ENCODE data around the gene SCAMP4.

The SCAMP4 gene

GRCh38 chr19:1942078-1942933, 37.1 kb downstream of the SCAMP4 start:
- peak; percentile 73 for DNase-seq

- DNase-seq: no peak
Measured at GRCh38 chr19:1942934-1943555, 37.8 kb downstream of the SCAMP4 start.

- DNase-seq: no peak
Measured at GRCh38 chr19:1943661-1944087, 38.5 kb downstream of the SCAMP4 start.

GRCh38 chr19:1944088-1944915, 39.1 kb downstream of the SCAMP4 start:
- peak; percentile 48 for DNase-seq

- no peak for DNase-seq
Measured at GRCh38 chr19:1944916-1945561, 39.8 kb downstream of the SCAMP4 start.

GRCh38 chr19:1945899-1946298, 40.7 kb downstream of the SCAMP4 start:
- DNase-seq: peak; percentile 43

GRCh38 chr19:1947651-1948209, 42.5 kb downstream of the SCAMP4 start:
- DNase-seq: no peak

- no peak for DNase-seq
Measured at GRCh38 chr19:1949304-1950101, 44.3 kb downstream of the SCAMP4 start.

- no peak for DNase-seq
Measured at GRCh38 chr19:1950640-1951039, 45.4 kb downstream of the SCAMP4 start.

- DNase-seq: no peak
Measured at GRCh38 chr19:1952635-1953034, 47.4 kb downstream of the SCAMP4 start.

- DNase-seq: no peak
Measured at GRCh38 chr19:1953037-1953436, 47.8 kb downstream of the SCAMP4 start.

- DNase-seq: no peak
Measured at GRCh38 chr19:1953441-1954094, 48.4 kb downstream of the SCAMP4 start.

GRCh38 chr19:1954532-1954933, 49.3 kb downstream of the SCAMP4 start:
- DNase-seq: no peak

- no peak for DNase-seq
Measured at GRCh38 chr19:1955171-1956121, 50.2 kb downstream of the SCAMP4 start.

GRCh38 chr19:1956122-1956494, 50.9 kb downstream of the SCAMP4 start:
- DNase-seq: no peak

- no peak for DNase-seq
Measured at GRCh38 chr19:1956868-1957492, 51.8 kb downstream of the SCAMP4 start.

GRCh38 chr19:1957562-1958248, 52.5 kb downstream of the SCAMP4 start:
- DNase-seq: no peak

GRCh38 chr19:1959928-1960589, 54.9 kb downstream of the SCAMP4 start:
- DNase-seq: no peak

Data from suppressor macrophage treated with lipopolysaccharide for 4 hours (primary cell).